ENCODE data around the gene ARMC10. TPM values are rescaled to one million over a fixed set of nuclear protein-coding genes. Genes with fewer than 3 reads are reported as not detected.
"Not testable (repeated sequence)": the region's sequence is repeated elsewhere in the genome, so short reads cannot be mapped to it uniquely, and the experiment has no call there.

Gene ARMC10
- total RNA-seq, 1 donor from 2014 or later: 49.4 TPM

- DNase-seq: not testable (repeated sequence)
These were observed 3.3 kb downstream of the ARMC10 start for GRCh38 chr7:103078226-103078625.

- no peak for DNase-seq
These were observed 4.9 kb downstream of the ARMC10 start for GRCh38 chr7:103079836-103080235.

GRCh38 chr7:103080923-103081322 is 6.0 kb downstream of the ARMC10 start:
- no peak for DNase-seq

- no peak for DNase-seq
These were observed 7.6 kb downstream of the ARMC10 start for GRCh38 chr7:103082497-103082896.

GRCh38 chr7:103083210-103083609 is 8.3 kb downstream of the ARMC10 start:
- DNase-seq: no peak

GRCh38 chr7:103092321-103092720 is 17.4 kb downstream of the ARMC10 start:
- not testable (repeated sequence) for DNase-seq

- no peak for DNase-seq
These were observed 18.5 kb downstream of the ARMC10 start for GRCh38 chr7:103093429-103093828.

GRCh38 chr7:103094102-103094501 is 19.2 kb downstream of the ARMC10 start:
- DNase-seq: no peak

GRCh38 chr7:103095558-103095957 is 20.6 kb downstream of the ARMC10 start:
- not testable (repeated sequence) for DNase-seq

- no peak for DNase-seq
These were observed 22.1 kb downstream of the ARMC10 start for GRCh38 chr7:103097041-103097440.

GRCh38 chr7:103100348-103100747 is 25.4 kb downstream of the ARMC10 start:
- DNase-seq: no peak

GRCh38 chr7:103101543-103101942 is 26.6 kb downstream of the ARMC10 start:
- no peak for DNase-seq

GRCh38 chr7:103106005-103106702 is 31.2 kb downstream of the ARMC10 start:
- no peak for DNase-seq

GRCh38 chr7:103106703-103107070 is 31.7 kb downstream of the ARMC10 start:
- not testable (repeated sequence) for DNase-seq

GRCh38 chr7:103113164-103113563 is 38.2 kb downstream of the ARMC10 start:
- no peak for DNase-seq

GRCh38 chr7:103114576-103115008 is 39.7 kb downstream of the ARMC10 start:
- DNase-seq: no peak

- DNase-seq: no peak
These were observed 40.8 kb downstream of the ARMC10 start for GRCh38 chr7:103115771-103116170.

- no peak for DNase-seq
These were observed 41.6 kb downstream of the ARMC10 start for GRCh38 chr7:103116511-103116910.

GRCh38 chr7:103116991-103117390 is 42.1 kb downstream of the ARMC10 start:
- DNase-seq: no peak

GRCh38 chr7:103117465-103117864 is 42.5 kb downstream of the ARMC10 start:
- DNase-seq: no peak

- no peak for DNase-seq
These were observed 44.9 kb downstream of the ARMC10 start for GRCh38 chr7:103119791-103120291.

- DNase-seq: no peak
These were observed 45.4 kb downstream of the ARMC10 start for GRCh38 chr7:103120362-103120761.

GRCh38 chr7:103121641-103122040 is 46.7 kb downstream of the ARMC10 start:
- no peak for DNase-seq

- DNase-seq: no peak
These were observed 48.6 kb downstream of the ARMC10 start for GRCh38 chr7:103123529-103123928.

Measured in occipital lobe (tissue), 2 donors.